Measurements from ENCODE around the gene JPH2. TPM values are rescaled to one million over a fixed set of nuclear protein-coding genes. Genes with fewer than 3 reads are reported as not detected.

JPH2 gene
- total RNA-seq, 1 donor from 2014 or later: 7.9 TPM

DNA sequence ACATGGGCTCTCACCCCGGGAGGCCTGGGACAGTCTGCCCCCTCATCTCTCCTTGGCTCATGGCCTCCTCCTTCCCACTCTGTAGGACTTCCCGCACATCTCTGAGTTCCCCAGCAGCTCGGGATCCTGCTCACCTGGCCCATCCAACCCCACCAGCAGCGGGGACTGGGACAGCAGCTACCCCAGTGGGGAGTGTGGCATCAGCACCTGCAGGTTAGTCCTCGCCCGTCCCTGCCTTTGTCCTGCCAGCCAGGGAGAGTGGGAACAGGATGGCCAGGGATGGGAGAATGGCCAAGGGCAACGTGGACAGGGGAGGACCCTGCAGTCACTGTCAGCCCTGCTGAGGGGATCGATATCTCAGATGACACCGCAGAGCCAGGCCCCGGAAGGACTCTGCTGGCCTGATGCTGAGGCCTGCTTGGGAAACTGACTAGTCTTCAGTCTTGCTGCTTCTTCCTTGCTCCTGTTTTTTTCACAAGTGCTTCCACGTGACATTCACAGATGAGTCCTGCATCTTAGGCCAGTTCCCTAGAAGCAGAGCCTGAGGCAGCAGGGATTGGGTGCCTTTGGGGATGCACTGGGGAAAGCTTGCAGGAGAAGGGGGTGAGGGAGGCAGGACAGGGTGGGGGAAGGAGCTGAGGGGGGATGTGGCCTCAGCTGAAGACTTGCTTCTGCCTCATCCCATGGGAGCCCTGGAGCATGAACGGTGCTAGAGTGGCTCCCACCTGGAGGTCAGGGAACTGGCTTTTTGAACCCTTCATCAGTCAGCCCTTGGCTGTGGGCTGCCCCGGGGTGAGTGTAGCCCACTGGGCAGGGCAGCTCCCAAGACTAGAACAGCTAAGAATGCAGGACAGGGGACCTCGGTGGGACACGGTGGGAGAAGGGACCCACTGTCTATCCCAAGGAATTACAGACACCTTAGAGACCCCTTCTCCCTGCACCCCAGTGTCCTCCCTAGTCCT is 120.1 kb downstream of the JPH2 start:
- H3K9me3 ChIP-seq: no peaks in the 10 kb centered on the region
- H3K27me3 ChIP-seq: no peaks in the 10 kb centered on the region
- no peak for ATAC-seq
- TF ChIP-seq, protein P1, sequence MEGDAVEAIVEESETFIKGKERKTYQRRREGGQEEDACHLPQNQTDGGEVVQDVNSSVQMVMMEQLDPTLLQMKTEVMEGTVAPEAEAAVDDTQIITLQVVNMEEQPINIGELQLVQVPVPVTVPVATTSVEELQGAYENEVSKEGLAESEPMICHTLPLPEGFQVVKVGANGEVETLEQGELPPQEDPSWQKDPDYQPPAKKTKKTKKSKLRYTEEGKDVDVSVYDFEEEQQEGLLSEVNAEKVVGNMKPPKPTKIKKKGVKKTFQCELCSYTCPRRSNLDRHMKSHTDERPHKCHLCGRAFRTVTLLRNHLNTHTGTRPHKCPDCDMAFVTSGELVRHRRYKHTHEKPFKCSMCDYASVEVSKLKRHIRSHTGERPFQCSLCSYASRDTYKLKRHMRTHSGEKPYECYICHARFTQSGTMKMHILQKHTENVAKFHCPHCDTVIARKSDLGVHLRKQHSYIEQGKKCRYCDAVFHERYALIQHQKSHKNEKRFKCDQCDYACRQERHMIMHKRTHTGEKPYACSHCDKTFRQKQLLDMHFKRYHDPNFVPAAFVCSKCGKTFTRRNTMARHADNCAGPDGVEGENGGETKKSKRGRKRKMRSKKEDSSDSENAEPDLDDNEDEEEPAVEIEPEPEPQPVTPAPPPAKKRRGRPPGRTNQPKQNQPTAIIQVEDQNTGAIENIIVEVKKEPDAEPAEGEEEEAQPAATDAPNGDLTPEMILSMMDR (IDR thresholded peaks at IDR 0.05): no peak
- intact Hi-C loops (cut with DNase I): no loop called here
- H3K27ac ChIP-seq: no peak overlapping the region
- H3K4me1 ChIP-seq: peaks cover 3% of the 10 kb centered on the region
- no peaks in the 10 kb centered on the region for H3K36me3 ChIP-seq
- peak; percentile 48 for DNase-seq
- no peak overlapping the region for H3K4me3 ChIP-seq

- Histone ChIP-seq H3K4me1 (peaks cover 3% of the 10 kb centered on the region), H3K27me3 (no peaks in the 10 kb centered on the region), H3K27ac (no peak overlapping the region), H3K9me3 (no peaks in the 10 kb centered on the region), H3K36me3 (no peaks in the 10 kb centered on the region), H3K4me3 (no peak overlapping the region)
- ATAC-seq (no peak), DNase-seq (peak; percentile 26)
- intact Hi-C loops (cut with DNase I): no loop called here
- TF ChIP-seq, protein P1 (IDR thresholded peaks at IDR 0.05): no peak
Observed at GRCh38 chr20:44065401-44066340, 121.3 kb downstream of the JPH2 start.

GRCh38 chr20:44064501-44065400 is 122.2 kb downstream of the JPH2 start:
- Histone ChIP-seq H3K4me1 (no peaks in the 10 kb centered on the region), H3K27ac (no peak overlapping the region), H3K27me3 (no peaks in the 10 kb centered on the region), H3K36me3 (no peaks in the 10 kb centered on the region), H3K9me3 (no peaks in the 10 kb centered on the region), H3K4me3 (no peak overlapping the region)
- intact Hi-C loops (cut with DNase I): no loop called here
- DNase-seq (no peak), ATAC-seq (no peak)
- TF ChIP-seq, protein P1 (IDR thresholded peaks at IDR 0.05): no peak

Other genes starting within 250 kb of the JPH2 start
- 29.6 TPM for gene OSER1, start 23.6 kb upstream of the JPH2 start, total RNA-seq
- not detected for gene GDAP1L1, start 60.1 kb upstream of the JPH2 start, total RNA-seq
- gene FITM2, start 124.0 kb upstream of the JPH2 start, total RNA-seq: 12.6 TPM
- not detected for gene R3HDML, start 149.9 kb upstream of the JPH2 start, total RNA-seq
- gene HNF4A, start 168.5 kb upstream of the JPH2 start, total RNA-seq: 0.20 TPM